Measurements from ENCODE around the gene F12.
A peak's percentile ranks its signal among the peaks of the same experiment; 100 is the strongest.

DNA sequence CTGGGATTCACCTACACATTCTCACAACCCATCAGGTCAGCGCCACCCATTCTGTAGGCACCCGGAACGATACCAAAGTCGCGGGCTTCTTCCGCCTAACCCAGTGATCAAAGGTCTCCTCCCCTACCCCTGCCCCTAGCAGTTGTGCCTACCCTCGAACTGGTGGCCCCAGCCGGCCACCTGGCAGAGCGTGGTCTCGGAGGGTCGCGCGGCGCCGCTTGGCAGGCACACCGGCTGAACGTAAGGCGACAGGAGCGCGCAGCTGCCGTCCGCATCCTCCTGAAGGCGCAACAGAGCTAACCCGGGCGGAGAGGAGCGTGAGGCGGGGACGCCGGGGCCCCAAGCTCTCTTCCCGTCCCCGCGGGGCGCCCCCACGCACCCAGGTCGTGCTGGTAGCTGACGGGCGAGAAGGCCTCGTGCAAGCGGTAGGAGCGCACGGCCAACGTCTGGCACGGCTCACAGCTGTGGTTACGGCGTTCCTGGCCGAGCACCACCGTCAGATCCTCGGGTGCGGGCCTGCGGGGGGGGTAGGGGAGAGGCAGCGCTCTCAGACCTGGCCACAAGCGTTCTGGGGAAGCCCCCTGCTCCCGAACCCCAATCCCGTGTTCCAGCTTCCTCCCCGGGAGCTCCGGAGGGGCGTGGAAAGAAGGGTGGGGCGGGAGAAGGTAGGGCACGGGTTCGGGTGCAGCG, 6.1 kb downstream of the F12 start:
- TF ChIP-seq, protein P1, sequence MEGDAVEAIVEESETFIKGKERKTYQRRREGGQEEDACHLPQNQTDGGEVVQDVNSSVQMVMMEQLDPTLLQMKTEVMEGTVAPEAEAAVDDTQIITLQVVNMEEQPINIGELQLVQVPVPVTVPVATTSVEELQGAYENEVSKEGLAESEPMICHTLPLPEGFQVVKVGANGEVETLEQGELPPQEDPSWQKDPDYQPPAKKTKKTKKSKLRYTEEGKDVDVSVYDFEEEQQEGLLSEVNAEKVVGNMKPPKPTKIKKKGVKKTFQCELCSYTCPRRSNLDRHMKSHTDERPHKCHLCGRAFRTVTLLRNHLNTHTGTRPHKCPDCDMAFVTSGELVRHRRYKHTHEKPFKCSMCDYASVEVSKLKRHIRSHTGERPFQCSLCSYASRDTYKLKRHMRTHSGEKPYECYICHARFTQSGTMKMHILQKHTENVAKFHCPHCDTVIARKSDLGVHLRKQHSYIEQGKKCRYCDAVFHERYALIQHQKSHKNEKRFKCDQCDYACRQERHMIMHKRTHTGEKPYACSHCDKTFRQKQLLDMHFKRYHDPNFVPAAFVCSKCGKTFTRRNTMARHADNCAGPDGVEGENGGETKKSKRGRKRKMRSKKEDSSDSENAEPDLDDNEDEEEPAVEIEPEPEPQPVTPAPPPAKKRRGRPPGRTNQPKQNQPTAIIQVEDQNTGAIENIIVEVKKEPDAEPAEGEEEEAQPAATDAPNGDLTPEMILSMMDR (conservative IDR thresholded peaks at IDR 0.05 in 1 of 2, IDR thresholded peaks at IDR 0.05 in 1 of 2; ENCODE audit: low read depth in 1 of 2, low read length in 2 of 2): no peak
- peak; percentile 12 for TF ChIP-seq EZH2 (IDR thresholded peaks at IDR 0.05; ENCODE audit: low read length, missing control alignments)

Measured in fibroblast of lung (primary cell).